Stimulated activated CD8-positive, alpha-beta memory T cell treated with anti-CD3 and anti-CD28 coated beads, Interleukin-15, amount 100 ng/mL, for 4 hours (primary cell): ENCODE data around the gene KDELR1.

Source experiments
- DNase-seq, 2 donors: peaks; one replicate each; pipeline ENCODE4 v3.0.0-alpha.2; 2020; ENCODE audit warnings: low read depth in 2 of 2

The KDELR1 gene

GRCh38 chr19:48342414-48342738 lies 49.0 kb downstream of the KDELR1 start:
- DNase-seq, result no peak

DNA sequence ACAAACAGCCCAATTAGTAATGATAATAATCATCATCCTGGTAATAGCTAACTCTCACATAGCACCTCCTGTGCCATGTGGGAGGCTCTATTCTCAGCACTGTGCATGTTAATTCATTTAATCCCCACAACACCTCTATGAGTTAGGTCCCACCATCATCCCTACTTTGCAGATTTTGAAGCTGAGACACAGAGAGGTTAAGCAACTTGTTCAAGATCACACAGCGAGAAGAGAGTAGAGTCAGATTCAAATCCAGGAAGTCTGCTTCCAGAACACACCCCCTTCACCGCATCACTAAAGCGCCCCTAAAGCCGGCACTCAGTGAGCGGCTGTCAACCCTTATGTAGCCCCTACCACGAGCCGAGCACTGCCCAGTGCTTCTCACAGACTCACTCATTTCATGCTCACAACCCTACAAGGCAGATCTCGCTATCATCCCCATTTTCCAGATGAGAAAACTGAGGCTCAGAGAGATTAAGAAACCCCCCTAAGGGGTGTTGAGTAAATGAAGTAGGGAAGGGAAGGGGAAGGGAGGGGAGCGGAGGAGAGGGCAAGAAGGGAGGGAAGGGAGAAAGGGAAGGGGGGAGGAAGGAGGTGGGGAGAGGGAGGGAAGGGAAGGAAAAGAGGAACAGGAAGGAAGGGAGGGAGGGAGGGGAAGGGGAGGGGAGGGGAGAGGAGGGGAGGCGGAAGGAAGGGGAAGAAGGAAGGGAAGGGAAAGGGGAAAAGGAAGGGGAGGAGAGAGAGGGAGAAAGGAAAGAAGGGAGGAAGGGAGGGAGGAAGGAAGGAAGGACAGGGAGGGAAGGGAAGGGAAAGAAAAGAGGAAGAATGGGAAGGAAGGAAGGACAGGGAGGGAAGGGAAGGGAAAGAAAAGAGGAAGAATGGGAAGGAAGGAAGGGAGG lies 49.6 kb downstream of the KDELR1 start:
- no peak for DNase-seq

DNA sequence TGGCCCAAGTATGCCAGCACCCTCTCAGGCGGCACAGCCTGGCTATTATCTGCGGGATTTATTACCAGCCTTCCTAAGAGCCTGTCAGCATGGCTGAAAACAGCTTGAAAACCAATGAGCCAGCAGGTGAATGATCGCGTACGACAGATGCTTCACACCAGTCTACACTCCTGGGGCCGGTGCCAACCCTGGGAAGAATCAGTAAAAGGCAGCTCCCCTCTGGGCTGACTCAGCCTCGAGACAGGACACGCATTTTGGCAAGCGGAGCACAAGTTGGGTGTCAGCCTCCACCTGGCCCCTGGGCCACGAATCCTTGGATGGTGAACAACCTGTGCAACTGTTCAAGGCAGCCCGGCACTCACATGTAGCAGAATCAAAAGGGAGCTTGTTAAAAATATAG lies 50.4 kb downstream of the KDELR1 start:
- DNase-seq, result no peak

- DNase-seq, result no peak
Observed at GRCh38 chr19:48338802-48339503, 52.4 kb downstream of the KDELR1 start.

- no peak for DNase-seq
Observed at GRCh38 chr19:48338253-48338755, 53.0 kb downstream of the KDELR1 start.

GRCh38 chr19:48333467-48334384 lies 57.6 kb downstream of the KDELR1 start:
- DNase-seq, result peak; percentile 85 to 86

GRCh38 chr19:48332662-48333466 lies 58.5 kb downstream of the KDELR1 start:
- peak; percentile 74 to 95 for DNase-seq
